Tibial artery (tissue), 4 donors: ENCODE data around the gene ZFAND2A.
"Not testable (repeated sequence)": the region's sequence is repeated elsewhere in the genome, so short reads cannot be mapped to it uniquely, and the experiment has no call there.

Source experiments
- DNase-seq, 2 donors: peaks; one replicate each; pipeline ENCODE4 v3.0.0-alpha.2; 2019
- H3K27ac ChIP-seq, 2 donors: fragments of 200-600 bp; sonication (generic) in 1 of 2; 1 replicate in 1 of 2; 2 replicates in 1 of 2; pipeline ENCODE4 v1.5.1; 2018 to 2019; ENCODE audit warnings: mild to moderate bottlenecking in 1 of 2
- H3K27me3 ChIP-seq, 2 donors: fragments of 200-600 bp; sonication (generic) in 1 of 2; one replicate each; pipeline versions ENCODE4 v1.5.1 to v1.6.0; 2016 to 2019
- H3K36me3 ChIP-seq, 3 donors: fragments of 200-600 bp; sonication (generic) in 2 of 3; one replicate each; pipeline ENCODE4 v1.5.1; 2016 to 2019; ENCODE audit warnings: mild to moderate bottlenecking in 2 of 3
- H3K4me1 ChIP-seq, 4 donors: fragments of 200-600 bp; sonication (generic) in 2 of 4; 1 replicate in 3 of 4; 2 replicates in 1 of 4; pipeline ENCODE4 v1.5.1; 2016 to 2019
- H3K4me3 ChIP-seq, 2 donors: fragments of 200-600 bp; sonication (generic) in 1 of 2; 1 replicate in 1 of 2; 2 replicates in 1 of 2; pipeline ENCODE4 v1.5.1; 2018 to 2019; ENCODE audit warnings: mild to moderate bottlenecking in 2 of 2
- H3K9me3 ChIP-seq, 3 donors: fragments of 200-600 bp; sonication (generic) in 1 of 3; one replicate each; pipeline ENCODE4 v1.5.1; 2016 to 2019
- intact Hi-C: fragments of 100-400 bp; cut with DNase I; formaldehyde crosslinking; loops from one replicate; pipeline ENCODE4 v1.15.0; 2023; ENCODE audit warnings: low total_unique reads
- TF ChIP-seq, protein P1 (sequence below), 2 experiments: fragments of 200-600 bp in 1 of 2; fragments of 450-650 bp in 1 of 2; IDR thresholded peaks; one replicate each; pipeline ENCODE4 v1.5.1; 2017 to 2019; ENCODE audit warnings: antibody characterized with exemption in 2 of 2, mild to moderate bottlenecking in 1 of 2, moderate library complexity in 1 of 2

ZFAND2A gene

DNA sequence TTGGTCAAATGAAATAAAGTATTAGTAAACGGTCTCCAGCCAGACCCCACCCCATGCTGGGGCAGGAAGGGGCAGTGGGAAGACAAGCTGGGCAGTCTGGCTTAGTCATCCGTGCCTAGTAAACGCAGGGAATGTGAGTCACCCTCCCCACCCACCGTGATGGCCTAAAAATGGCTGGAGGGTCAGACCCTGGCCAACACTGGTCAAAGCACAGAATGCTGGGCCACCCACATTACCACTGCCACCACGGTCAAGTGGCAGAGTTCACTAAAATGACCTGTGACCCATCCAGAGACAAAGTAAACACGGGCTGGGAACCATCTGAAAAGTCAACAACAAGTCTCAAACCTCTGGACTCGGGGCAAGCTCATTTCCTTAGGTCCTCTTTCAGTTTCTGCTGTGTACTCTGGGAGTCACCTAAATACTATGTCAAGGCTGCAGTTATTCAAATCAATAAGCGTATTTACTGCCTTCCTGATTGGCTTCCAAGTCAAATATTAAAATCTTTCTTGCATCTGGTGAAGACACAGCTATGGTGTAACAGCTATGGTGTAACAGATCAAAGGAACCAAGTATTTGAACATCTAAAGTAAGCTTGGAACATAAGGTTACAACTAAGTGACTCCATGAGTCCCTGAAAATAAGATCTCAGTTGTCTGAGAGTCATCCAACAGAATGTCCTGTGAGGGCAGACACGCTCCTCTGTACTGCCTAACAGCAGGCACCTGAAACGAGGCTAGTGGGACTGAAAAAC, 3.0 kb downstream of the ZFAND2A start:
- TF ChIP-seq, protein P1, sequence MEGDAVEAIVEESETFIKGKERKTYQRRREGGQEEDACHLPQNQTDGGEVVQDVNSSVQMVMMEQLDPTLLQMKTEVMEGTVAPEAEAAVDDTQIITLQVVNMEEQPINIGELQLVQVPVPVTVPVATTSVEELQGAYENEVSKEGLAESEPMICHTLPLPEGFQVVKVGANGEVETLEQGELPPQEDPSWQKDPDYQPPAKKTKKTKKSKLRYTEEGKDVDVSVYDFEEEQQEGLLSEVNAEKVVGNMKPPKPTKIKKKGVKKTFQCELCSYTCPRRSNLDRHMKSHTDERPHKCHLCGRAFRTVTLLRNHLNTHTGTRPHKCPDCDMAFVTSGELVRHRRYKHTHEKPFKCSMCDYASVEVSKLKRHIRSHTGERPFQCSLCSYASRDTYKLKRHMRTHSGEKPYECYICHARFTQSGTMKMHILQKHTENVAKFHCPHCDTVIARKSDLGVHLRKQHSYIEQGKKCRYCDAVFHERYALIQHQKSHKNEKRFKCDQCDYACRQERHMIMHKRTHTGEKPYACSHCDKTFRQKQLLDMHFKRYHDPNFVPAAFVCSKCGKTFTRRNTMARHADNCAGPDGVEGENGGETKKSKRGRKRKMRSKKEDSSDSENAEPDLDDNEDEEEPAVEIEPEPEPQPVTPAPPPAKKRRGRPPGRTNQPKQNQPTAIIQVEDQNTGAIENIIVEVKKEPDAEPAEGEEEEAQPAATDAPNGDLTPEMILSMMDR (IDR thresholded peaks at IDR 0.05), result no peak
- no peaks in the 10 kb centered on the region for H3K27me3 ChIP-seq
- no peak for DNase-seq
- H3K4me3 ChIP-seq, result no peak overlapping the region
- no peaks in the 10 kb centered on the region for H3K9me3 ChIP-seq
- H3K4me1 ChIP-seq, result peaks cover 0 to 29% (median 18%) of the 10 kb centered on the region in 4 donors
- peaks cover 42 to 60% (median 56%) of the 10 kb centered on the region in 3 donors for H3K36me3 ChIP-seq
- no peak overlapping the region for H3K27ac ChIP-seq
- intact Hi-C loops, result no loop called here

DNA sequence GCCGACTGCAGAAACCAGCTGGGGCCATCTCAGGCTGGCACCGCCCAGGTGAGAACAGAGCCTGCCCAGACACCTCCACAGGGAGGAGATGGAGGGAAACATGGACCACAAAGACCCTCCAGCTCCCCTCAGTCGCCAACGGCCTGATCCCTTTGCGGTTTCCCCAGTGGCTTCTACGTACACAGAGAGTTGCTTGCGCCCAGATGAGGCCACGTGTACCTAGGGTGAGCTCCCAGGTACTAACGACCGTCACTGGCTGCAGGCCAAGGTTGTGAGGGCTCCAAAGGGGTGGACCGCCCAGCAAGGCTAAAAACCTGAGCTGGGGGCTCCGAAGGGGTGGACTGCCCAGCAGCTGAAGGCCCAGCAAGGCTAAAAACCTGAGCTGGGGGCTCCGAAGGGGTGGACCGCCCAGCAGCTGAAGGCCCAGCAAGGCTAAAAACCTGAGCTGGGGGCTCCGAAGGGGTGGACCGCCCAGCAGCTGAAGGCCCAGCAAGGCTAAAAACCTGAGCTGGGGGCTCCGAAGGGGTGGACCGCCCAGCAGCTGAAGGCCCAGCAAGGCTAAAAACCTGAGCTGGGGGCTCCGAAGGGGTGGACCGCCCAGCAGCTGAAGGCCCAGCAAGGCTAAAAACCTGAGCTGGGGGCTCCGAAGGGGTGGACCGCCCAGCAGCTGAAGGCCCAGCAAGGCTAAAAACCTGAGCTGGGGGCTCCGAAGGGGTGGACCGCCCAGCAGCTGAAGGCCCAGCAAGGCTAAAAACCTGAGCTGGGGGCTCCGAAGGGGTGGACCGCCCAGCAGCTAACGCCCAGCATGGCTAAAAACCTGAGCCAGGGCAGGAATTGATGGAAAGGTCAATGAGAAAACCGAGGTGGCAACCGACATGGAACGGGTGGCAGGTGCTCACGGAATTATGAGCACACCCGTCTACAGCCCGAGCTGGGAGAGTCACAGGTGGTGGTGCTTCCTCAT, 3.9 kb downstream of the ZFAND2A start:
- H3K27me3 ChIP-seq, H3K27ac ChIP-seq, H3K9me3 ChIP-seq, DNase-seq, intact Hi-C loops, H3K4me3 ChIP-seq: not testable (repeated sequence)
- H3K4me1 ChIP-seq, result peaks cover 0 to 24% (median 17%) of the 10 kb centered on the region in 4 donors
- peaks cover 49 to 69% (median 64%) of the 10 kb centered on the region in 3 donors for H3K36me3 ChIP-seq

DNA sequence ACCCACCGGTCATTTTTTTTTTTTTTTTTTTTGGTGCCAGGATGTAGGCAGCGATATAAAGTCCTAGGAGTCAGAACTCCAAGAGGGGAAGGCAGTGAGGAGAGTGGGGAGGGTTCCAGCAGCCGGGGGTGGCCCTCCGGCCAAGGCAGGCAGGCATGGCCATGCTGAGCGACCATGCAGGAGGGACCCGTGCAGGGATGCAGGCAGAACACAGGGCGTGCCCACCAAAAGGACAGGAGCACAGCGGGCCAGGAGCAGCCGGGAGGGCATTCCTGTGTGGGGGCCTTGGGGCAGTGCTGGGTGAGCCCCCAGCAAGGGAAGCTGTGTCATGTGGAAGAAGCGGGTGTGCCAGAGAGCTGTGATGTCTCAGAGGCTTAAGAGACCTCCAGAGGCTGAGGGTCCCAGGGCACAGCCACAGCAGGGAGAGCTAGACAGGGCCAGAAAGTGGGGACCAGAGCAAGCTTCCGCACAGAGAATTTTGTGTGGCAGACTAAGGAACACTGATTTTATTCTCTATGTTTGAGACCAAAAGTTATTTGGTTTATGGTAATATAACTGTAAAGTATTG, 5.7 kb downstream of the ZFAND2A start:
- no peaks in the 10 kb centered on the region for H3K9me3 ChIP-seq
- DNase-seq, result no peak
- peaks cover 0 to 16% (median 12%) of the 10 kb centered on the region in 4 donors for H3K4me1 ChIP-seq
- no peak overlapping the region for H3K4me3 ChIP-seq
- TF ChIP-seq, protein P1 (IDR thresholded peaks at IDR 0.05), result no peak
- H3K27ac ChIP-seq, result no peak overlapping the region
- peaks cover 58 to 86% (median 76%) of the 10 kb centered on the region in 3 donors for H3K36me3 ChIP-seq
- intact Hi-C loops, result no loop called here
- no peaks in the 10 kb centered on the region for H3K27me3 ChIP-seq

DNA sequence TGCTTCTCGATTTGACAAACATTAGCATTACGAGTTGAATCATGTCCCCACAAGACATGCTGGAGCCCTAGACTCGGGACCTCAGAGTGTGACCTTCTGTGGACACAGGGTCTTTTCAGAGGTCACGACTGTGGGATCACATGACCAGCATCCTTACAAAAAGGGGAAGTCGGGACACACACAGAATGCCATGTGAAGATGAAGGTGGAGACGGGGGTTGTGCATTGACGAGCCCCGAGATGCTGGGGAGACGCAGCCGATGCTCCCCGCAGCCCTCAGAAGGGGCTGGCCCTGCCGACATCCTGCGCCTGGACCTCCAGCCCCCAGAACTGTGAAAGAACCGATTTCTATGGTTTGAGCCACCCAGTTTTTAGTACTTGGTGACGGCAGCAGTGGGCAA, 7.5 kb downstream of the ZFAND2A start:
- no peaks in the 10 kb centered on the region for H3K4me1 ChIP-seq
- peaks cover 58 to 82% (median 71%) of the 10 kb centered on the region in 3 donors for H3K36me3 ChIP-seq
- DNase-seq, result no peak
- intact Hi-C loops, result no loop called here
- no peaks in the 10 kb centered on the region for H3K9me3 ChIP-seq
- H3K27ac ChIP-seq, result no peak overlapping the region
- H3K27me3 ChIP-seq, result no peaks in the 10 kb centered on the region
- TF ChIP-seq, protein P1 (IDR thresholded peaks at IDR 0.05), result no peak
- no peak overlapping the region for H3K4me3 ChIP-seq

DNA sequence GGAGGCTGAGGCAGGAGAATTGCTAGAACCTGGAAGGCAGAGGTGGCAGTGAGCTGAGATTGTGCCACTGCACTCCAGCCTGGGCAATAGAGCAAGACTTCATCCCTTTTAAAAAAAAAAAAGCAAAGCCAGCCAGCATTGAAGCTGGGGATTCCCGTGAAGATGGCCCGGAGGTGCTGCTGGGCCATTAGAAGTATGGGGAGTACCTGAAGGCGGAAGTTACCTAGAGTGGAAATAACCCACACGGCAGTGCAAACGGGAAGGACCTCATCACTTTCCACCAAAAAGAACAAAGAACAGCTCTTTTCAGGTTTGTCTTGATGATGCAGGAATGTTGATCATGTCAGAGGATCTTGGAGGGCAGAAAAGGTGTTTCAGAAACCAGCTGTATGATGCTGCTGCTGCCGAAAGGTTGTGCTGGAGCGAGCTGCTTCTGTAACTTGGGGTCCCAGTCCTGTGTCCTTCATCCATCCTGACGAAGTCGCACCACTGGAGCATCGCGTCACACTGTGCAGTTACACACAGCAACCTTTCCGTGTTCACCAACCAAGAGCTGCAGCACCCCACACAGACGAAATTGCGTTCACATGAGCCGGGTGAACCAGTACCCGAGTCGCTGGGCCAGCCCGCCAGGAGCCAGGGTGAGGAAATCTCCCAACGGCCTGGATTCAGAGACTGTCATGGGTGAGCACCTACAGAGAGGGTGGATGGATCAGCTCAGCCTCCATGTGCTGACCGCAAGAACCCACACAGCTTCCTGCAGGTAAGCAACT, 8.2 kb downstream of the ZFAND2A start:
- TF ChIP-seq, protein P1 (IDR thresholded peaks at IDR 0.05), result no peak
- peaks cover 53 to 75% (median 64%) of the 10 kb centered on the region in 3 donors for H3K36me3 ChIP-seq
- no peak overlapping the region for H3K27ac ChIP-seq
- no peaks in the 10 kb centered on the region for H3K9me3 ChIP-seq
- H3K27me3 ChIP-seq, result no peaks in the 10 kb centered on the region
- H3K4me3 ChIP-seq, result no peak overlapping the region
- intact Hi-C loops, result no loop called here
- DNase-seq, result no peak
- H3K4me1 ChIP-seq, result no peaks in the 10 kb centered on the region
